ENCODE data around the gene ELF1. TPM values are rescaled to one million over a fixed set of nuclear protein-coding genes. Genes with fewer than 3 reads are reported as not detected.

Gene ELF1
- total and polyA plus RNA-seq, 2 of the 8 experiments (the other 6 are each of a cell fraction or from before 2014, with no cell fraction given) = 5.6 to 18.2 TPM

DNA sequence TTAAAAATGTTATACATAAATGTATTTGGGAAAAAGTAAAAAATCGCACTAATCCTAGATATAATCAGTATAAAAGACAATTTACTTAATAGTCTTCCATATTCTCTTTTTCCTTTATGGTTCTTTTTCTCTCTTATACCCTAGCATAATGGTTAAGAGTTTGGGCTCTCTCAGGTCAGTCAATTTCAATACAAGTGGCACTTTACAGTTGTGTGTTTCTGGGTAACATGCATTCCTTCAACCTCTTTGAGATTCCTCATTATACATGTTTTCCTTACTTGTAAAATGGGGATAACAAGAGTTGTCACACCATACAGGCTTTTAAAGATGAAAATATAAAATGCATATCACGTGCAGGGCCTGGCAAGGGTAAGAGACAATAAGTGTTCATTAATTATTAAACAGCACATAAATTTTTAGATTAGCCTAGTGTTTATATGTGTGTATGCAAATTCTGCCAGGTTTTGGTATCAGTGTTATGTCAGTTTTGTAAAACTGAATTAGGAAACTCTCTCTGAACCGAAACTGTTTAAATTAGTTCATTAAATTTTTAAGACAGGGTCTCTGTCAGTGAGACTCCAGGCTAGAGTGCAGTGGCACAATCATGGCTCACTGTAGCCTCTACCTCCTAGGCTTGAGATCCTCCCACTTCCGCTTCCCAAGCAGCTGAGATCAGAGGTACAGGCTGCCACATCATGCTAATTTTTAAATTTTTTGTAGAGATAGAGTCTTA, 49.8 kb downstream of the ELF1 start:
- H2BK120ac ChIP-seq (replicated peaks; ENCODE audit: low read depth, low read length) = no peak overlapping the region
- no peak overlapping the region for H2BK15ac ChIP-seq (ENCODE audit: low read length)
- FAIRE-seq = no peak
- H3K4me2 ChIP-seq (ENCODE audit: insufficient read depth in 1 of 2, low read depth in 2 of 2, low read length in 2 of 2) = no peak overlapping the region
- H3K9me3 ChIP-seq (ENCODE audit: insufficient read depth in 2 of 2, low read depth in 1 of 2, low read length in 1 of 2) = no peaks in the 10 kb centered on the region
- H4K91ac ChIP-seq (replicated peaks; ENCODE audit: insufficient read length, low read length) = no peak overlapping the region
- H3K79me1 ChIP-seq (ENCODE audit: low read depth, low read length) = no peaks in the 10 kb centered on the region
- H2AK5ac ChIP-seq (ENCODE audit: low read depth, low read length) = no peak overlapping the region
- no peak overlapping the region for H3K18ac ChIP-seq (ENCODE audit: extremely low read depth, low read length)
- DNase-seq (ENCODE audit: low read depth in 1 of 2, low spot score in 2 of 2) = no peak
- TF ChIP-seq CEBPB (IDR thresholded peaks at IDR 0.05; ENCODE audit: low read depth, low read length) = no peak
- TF ChIP-seq PHF8 (conservative IDR thresholded peaks at IDR 0.05; ENCODE audit: low read depth, low read length) = no peak
- no peak for TF ChIP-seq JUND (IDR thresholded peaks at IDR 0.05; ENCODE audit: low read length)
- TF ChIP-seq CBX5 (IDR thresholded peaks at IDR 0.05; ENCODE audit: low read depth, low read length) = no peak
- TF ChIP-seq GABPA (IDR thresholded peaks at IDR 0.05; ENCODE audit: borderline replicate concordance, insufficient read depth, low read length) = no peak
- TF ChIP-seq, protein P1, sequence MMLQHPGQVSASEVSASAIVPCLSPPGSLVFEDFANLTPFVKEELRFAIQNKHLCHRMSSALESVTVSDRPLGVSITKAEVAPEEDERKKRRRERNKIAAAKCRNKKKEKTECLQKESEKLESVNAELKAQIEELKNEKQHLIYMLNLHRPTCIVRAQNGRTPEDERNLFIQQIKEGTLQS (IDR thresholded peaks at IDR 0.05; ENCODE audit: insufficient read depth, low read depth, low read length) = no peak
- TF ChIP-seq CBX8 (IDR thresholded peaks at IDR 0.05; ENCODE audit: borderline replicate concordance, low read depth, low read length) = no peak
- no peak for TF ChIP-seq EZH2 (IDR thresholded peaks at IDR 0.05; ENCODE audit: low read depth, low read length, severe bottlenecking)
- TF ChIP-seq TAF7 (optimal IDR thresholded peaks at IDR 0.05; ENCODE audit: borderline replicate concordance, low read depth, low read length) = no peak
- no peak overlapping the region for H2BK12ac ChIP-seq (ENCODE audit: low read depth, low read length)
- no peaks in the 10 kb centered on the region for H3K23me2 ChIP-seq (ENCODE audit: low read depth, low read length)
- ChIA-PET POLR2A (ENCODE audit: partially characterized antibody) (no interaction called here), CTCF (ENCODE audit: partially characterized antibody) (no interaction called here)
- no peaks in the 10 kb centered on the region for H3K27me3 ChIP-seq (replicated peaks in 1 of 4; ENCODE audit: control insufficient read depth in 3 of 4, extremely low read depth in 1 of 4, insufficient read depth in 3 of 4, low read length in 3 of 4)
- no peak overlapping the region for H3K4me3 ChIP-seq (ENCODE audit: extremely low read depth in 1 of 4, insufficient read depth in 2 of 4, low read depth in 3 of 4, low read length in 4 of 4)
- H3K9ac ChIP-seq (replicated peaks in 1 of 4; ENCODE audit: extremely low read depth in 1 of 4, low read depth in 3 of 4, low read length in 3 of 4) = no peak overlapping the region
- H3K27ac ChIP-seq (ENCODE audit: low read depth, low read length) = no peak overlapping the region
- H4K5ac ChIP-seq (ENCODE audit: insufficient read length, low read depth, low read length) = no peak overlapping the region
- no peaks in the 10 kb centered on the region for H3K36me3 ChIP-seq (ENCODE audit: control insufficient read depth in 2 of 4, insufficient read depth in 4 of 4, low read length in 3 of 4)
- 84% methylated on average over 4 of the region's 4 CpGs; no CpG with 5 or more reads in 1 of the 2 experiments for WGBS, 2 experiments (ENCODE audit: extremely low coverage in 1 of 2, insufficient coverage in 1 of 2, insufficient read length in 1 of 2, insufficient replicate concordance in 2 of 2, low coverage in 1 of 2, low lambda C conversion rate in 2 of 2, missing lambda C conversion rate in 1 of 2)
- H2BK20ac ChIP-seq (ENCODE audit: low read length) = no peak overlapping the region
- no peak overlapping the region for H3K4ac ChIP-seq (replicated peaks; ENCODE audit: insufficient read length, low read depth, low read length)
- H4K20me1 ChIP-seq (replicated peaks in 1 of 2; ENCODE audit: control insufficient read depth in 1 of 2, insufficient read depth in 2 of 2, low read length in 2 of 2) = no peaks in the 10 kb centered on the region
- H3K14ac ChIP-seq (ENCODE audit: insufficient read length) = no peak overlapping the region
- H3K23ac ChIP-seq (ENCODE audit: insufficient read length) = no peak overlapping the region
- no peak overlapping the region for H4K8ac ChIP-seq (ENCODE audit: extremely low read depth, insufficient read depth, low read length)
- H3K56ac ChIP-seq (replicated peaks; ENCODE audit: insufficient read length, low read depth, low read length) = no peak overlapping the region
- no peaks in the 10 kb centered on the region for H3K79me2 ChIP-seq (ENCODE audit: control insufficient read depth in 1 of 2, insufficient read depth in 2 of 2, low read length in 2 of 2)
- no peaks in the 10 kb centered on the region for H3K4me1 ChIP-seq (replicated peaks in 1 of 4; ENCODE audit: control insufficient read depth in 3 of 4, insufficient read depth in 4 of 4, low read length in 3 of 4)
- H2BK5ac ChIP-seq (ENCODE audit: low read depth, low read length) = no peak overlapping the region
- H2AFZ ChIP-seq (ENCODE audit: low read length) = no peak overlapping the region
